HG03521 (cell line): ENCODE measurements around the gene USP5.

Experiments
- ATAC-seq: cut with Tn5 transposase; IDR thresholded peaks from one replicate; pipeline ENCODE4 v1.9.1; 2021; ENCODE audit warnings: mild to moderate bottlenecking, moderate library complexity; ENCODE audit not compliant: unreplicated experiment

The USP5 gene

DNA sequence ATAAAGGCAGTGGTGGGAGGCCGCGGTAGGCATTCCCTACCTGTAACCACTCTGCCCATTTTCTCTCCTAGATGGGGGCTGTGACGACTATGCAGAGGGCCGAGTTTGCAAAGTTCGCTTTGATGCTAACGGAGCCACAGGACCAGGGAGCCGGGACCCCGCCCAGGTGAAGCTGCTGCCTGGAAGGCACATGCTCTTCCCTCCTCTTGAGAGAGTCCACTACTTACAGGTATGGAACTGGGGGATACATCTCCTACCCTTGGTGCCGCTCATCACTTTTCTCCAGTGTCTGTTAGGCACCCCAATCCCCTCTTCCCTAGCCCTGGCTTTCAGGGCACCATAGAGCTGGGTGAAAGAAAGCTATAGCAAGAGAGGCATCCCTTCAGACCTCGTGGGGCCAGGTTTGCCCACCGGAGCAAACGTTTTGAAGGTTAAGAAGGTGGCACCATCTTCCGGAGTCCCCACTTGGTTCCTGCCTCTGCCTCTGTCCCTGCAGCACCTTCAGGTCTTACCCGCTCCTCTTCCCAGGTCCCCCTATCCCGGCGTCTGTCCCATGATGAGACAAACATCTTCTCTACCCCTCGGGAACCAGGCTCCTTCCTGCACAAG is 25.7 kb upstream of the USP5 start:
- ATAC-seq, result no peak

DNA sequence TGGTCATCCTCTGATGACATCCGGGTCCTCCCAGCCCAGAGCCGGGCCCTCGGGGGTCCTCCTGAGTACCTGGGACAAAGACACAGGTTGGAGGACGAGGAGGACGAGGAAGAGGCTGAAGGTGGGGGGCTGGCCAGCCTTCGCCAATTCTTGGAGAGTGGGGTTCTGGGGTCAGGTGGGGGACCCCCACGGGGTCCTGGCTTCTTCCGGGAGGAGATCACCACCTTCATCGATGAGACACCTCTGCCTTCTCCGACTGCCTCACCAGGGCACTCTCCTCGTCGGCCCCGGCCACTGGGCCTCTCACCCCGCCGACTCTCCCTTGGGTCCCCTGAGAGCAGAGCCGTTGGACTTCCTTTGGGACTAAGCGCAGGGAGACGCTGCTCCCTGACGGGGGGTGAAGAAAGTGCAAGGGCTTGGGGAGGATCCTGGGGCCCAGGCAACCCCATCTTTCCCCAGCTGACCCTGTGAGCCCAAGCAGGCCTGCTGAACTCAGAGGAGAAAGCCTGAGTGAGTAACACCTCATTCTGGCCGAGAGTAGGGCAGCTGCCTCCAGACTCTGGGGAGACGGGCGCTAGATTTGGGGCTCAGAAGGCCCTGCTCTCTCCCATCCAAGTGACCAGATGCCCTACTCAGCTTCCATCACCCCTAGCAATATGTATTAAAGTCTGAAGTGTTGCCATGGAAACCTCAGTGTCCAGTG is 25.1 kb upstream of the USP5 start:
- ATAC-seq, result no peak

DNA sequence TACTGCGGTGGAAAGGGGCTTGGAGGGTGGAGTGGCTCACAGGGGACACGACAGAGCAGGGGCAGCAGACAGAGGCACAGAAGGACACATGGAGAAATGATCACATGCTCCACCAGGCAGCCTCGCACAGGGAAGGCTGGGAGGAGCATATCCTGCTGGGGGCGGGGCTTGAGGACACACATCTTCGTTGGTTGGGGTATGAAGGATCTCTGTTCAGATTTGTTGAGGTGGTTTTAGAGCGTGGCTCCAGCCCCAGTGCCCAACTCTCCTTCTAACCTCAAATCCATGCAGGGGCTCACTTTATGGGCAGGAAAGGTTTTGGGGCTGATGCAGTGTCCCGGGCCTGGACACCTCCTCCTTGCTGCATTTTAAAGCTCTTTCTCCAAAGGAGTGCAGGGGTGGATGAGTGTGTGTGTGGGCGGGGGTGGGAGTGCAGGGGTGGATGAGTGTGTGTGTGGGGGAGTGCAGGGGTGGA is 24.5 kb upstream of the USP5 start:
- ATAC-seq, result no peak

DNA sequence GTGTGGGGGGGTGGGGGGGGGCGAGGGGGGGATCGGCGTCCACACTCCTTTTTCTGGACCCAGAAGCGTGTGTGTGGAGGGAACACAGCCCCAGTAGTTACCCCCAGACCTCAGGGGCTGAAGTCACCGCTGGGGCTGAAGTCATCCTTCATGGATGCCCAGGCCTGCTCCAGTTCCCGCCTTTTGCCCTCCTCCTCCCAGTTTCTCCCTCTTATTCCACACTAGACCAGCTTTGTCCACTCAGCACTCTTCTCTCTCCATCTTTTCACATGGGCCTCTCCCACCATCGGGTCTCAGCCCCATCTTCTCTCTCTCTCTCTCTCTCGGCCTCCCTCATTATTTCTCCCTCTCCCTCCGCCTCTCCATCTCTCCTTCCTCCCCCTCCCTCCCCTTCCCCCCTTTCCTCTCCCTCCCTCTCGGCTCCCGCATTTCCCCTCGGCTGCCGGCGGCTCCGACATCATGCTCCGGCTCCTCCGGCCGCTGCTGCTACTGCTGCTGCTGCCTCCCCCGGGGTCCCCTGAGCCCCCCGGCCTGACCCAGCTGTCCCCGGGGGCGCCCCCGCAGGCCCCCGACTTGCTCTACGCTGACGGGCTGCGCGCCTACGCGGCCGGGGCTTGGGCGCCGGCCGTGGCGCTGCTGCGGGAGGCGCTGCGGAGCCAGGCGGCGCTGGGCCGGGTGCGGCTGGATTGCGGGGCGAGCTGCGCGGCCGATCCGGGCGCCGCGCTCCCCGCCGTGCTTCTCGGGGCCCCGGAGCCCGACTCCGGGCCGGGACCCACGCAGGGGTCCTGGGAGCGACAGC is 23.8 kb upstream of the USP5 start, which contains the start of gene P3H3:
Gene P3H3 (plus strand): TSS at position 426 of the 799 bp plus-strand sequence. CDS start 34 bp downstream, at position 460.
- no peak for ATAC-seq

GRCh38 chr12:6828781-6829535 is 23.0 kb upstream of the USP5 start:
- no peak for ATAC-seq

- ATAC-seq, result no peak
These were observed 22.3 kb upstream of the USP5 start for GRCh38 chr12:6829536-6830220.

DNA sequence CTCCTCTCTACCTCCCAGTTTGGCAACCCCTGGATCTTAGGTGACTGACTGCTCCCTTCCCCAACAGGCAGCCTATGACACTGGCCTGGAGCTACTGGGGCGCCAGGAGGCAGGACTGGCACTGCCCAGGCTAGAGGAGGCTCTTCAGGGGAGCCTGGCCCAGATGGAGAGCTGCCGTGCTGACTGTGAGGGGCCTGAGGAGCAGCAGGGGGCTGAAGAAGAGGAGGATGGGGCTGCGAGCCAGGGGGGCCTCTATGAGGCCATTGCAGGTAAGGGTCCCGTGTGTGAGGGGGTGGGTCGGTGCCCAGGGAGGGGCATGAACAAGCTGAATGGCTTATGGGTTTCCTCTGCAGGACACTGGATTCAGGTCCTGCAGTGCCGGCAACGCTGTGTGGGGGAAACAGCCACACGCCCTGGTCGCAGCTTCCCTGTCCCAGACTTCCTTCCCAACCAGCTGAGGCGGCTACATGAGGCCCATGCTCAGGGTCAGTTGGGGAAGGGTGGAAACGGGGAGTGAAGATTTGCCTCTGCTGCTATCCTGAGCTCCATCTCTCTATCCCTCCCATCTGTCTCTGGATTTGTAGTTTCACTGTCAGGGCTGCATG is 21.6 kb upstream of the USP5 start:
- no peak for ATAC-seq

GRCh38 chr12:6830999-6831398 is 21.0 kb upstream of the USP5 start:
- no peak for ATAC-seq

DNA sequence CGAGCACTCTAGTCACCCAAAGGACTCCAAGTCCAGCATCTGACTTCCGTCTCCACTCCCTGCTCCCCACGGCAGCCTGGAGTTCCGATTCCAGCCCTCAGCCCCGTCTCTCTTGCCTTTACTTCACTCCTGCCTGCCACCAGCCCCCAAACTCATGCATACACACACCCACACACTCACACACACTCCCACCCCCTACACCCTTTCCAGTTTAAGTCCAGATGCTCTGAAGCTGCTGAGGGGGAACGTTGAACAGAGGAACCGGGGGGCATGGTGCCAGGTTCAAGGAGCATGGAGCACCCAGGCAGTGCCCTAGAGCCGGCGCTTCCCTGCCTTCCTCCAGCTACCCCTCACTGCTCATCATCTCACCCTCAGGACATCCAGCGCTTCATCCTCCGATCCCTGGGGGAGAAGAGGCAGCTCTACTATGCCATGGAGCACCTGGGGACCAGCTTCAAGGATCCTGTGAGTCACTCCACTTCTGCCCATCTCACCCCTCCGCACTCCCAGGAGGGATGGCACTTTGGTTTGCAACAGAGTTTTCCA is 20.4 kb upstream of the USP5 start:
- ATAC-seq, result no peak

GRCh38 chr12:6832125-6832524 is 19.8 kb upstream of the USP5 start:
- ATAC-seq, result no peak

- ATAC-seq, result no peak
These were observed 18.6 kb upstream of the USP5 start for GRCh38 chr12:6833189-6833890.

DNA sequence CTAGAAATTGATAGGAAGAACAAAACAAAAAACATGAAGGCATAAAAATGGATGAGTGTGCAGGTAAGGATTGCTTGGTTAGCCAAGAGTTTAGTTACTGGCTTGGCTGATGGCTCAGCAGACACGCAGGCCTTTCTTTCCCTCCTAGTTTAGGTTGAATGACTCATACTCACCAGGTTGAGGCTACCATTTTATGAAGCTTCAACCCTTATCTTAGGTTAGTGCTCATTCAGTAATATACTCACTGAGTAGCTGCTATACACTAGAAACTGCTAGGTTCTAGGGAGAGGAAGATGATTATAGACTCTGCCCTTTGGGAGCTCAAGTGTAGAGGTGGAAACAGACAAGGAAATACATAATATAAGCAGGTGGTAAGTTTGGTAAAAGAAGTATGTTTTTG is 17.7 kb upstream of the USP5 start:
- ATAC-seq, result no peak

- ATAC-seq, result no peak
These were observed 17.1 kb upstream of the USP5 start for GRCh38 chr12:6834873-6835272.

DNA sequence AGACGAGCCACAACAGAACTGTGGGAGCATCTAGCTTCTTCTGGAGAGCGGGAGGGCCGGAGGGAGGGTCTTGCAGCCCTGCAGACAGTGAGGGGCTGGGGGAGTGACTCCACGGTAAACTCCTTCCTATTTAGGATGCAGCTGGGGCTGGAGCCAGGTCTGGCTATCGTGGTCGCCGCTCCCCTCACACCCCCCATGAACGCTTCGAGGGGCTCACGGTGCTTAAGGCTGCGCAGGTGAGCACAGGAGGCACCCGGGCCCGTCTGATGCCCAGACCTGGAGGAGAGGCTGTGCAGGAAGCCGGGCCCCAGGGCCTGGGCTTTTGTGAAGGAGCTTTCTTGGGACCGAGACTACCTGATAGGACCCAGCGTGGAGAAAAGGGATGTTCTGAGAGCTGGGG is 15.1 kb upstream of the USP5 start:
- no peak for ATAC-seq

- no peak for ATAC-seq
These were observed 14.4 kb upstream of the USP5 start for GRCh38 chr12:6837370-6838060.

GRCh38 chr12:6838854-6839253 is 13.1 kb upstream of the USP5 start:
- no peak for ATAC-seq

DNA sequence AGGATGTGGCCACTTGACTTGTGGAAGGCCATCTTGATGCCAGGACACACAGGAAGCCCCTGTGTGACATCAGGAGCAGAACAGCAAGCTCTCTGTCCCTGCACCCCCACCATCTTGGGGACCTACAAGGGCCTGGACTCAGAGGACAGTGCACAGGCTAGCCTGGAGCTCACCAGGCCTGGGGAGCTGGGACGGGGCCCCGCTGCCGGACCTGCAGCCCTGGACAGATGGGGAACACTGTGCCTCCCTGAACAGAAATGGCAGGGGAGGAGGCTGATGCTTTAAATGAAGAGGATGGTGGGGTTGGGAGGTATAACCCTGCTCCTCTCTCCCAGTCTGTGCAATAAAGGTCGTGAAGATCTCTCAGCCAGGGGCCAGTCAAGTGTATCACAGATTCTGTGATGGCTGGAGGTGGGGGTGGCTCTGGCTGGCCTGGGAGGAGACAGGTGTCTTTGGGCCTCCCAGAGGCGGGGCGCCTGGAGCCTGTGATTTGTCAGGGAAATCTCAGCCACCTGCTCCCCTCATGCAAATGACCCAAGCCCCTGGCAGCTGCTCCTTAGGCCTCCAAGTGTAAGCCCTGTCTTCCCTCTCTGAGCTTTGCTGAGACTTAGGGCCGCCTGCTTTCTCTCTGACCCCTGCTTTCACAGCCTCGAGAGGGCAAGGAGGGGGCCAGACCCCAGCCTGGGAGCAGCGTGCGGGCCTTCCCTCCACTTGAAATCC is 12.3 kb upstream of the USP5 start:
- ATAC-seq, result peak; percentile 75

GRCh38 chr12:6840330-6840729 is 11.6 kb upstream of the USP5 start:
- no peak for ATAC-seq
